Heart left ventricle (tissue), 16 donors: ENCODE measurements around the gene CLRN3. TPM values are rescaled to one million over a fixed set of nuclear protein-coding genes. Genes with fewer than 3 reads are reported as not detected.

Experiments
- ATAC-seq, 4 donors: fragments of 200-7000 bp; cut with Tn5 transposase; one replicate each; pipeline ENCODE4 v1.9.1; 2020 to 2022; ENCODE audit warnings: moderate library complexity in 4 of 4, mild to moderate bottlenecking in 3 of 4, moderate number of reproducible peaks in 1 of 4
- DNase-seq, 5 donors: peaks; one replicate each; pipeline ENCODE4 v3.0.0-alpha.2; 2020
- H3K27ac ChIP-seq, 12 donors: fragments of 200-600 bp; sonication (generic) in 4 of 12; one replicate each; pipeline versions ENCODE4 v1.5.0 to v1.8.0; 2016 to 2022; ENCODE audit warnings: mild to moderate bottlenecking in 2 of 12
- H3K27me3 ChIP-seq, 9 donors: fragments of 200-600 bp; sonication (generic) in 2 of 9; one replicate each; pipeline versions ENCODE4 v1.5.1 to v1.8.0; 2016 to 2022; ENCODE audit warnings: mild to moderate bottlenecking in 3 of 9
- H3K36me3 ChIP-seq, 9 donors: fragments of 200-600 bp; sonication (generic) in 2 of 9; one replicate each; pipeline versions ENCODE4 v1.5.0 to v1.8.0; 2018 to 2022; ENCODE audit warnings: mild to moderate bottlenecking in 2 of 9
- H3K4me1 ChIP-seq, 12 donors: fragments of 200-600 bp; sonication (generic) in 4 of 12; one replicate each; pipeline versions ENCODE4 v1.5.0 to v1.8.0; 2016 to 2022; ENCODE audit warnings: mild to moderate bottlenecking in 3 of 12
- H3K4me3 ChIP-seq, 12 donors: fragments of 200-600 bp; sonication (generic) in 4 of 12; one replicate each; pipeline versions ENCODE4 v1.5.0 to v1.8.0; 2017 to 2022; ENCODE audit warnings: mild to moderate bottlenecking in 9 of 12, moderate library complexity in 4 of 12
- H3K9me3 ChIP-seq, 12 donors: fragments of 200-600 bp; sonication (generic) in 4 of 12; one replicate each; pipeline versions ENCODE4 v1.5.0 to v1.8.0; 2016 to 2022; ENCODE audit warnings: mild to moderate bottlenecking in 1 of 12
- CTCF ChIP-seq, 12 donors: fragments of 200-600 bp; sonication (generic) in 4 of 12; IDR thresholded peaks; one replicate each; pipeline versions ENCODE4 v1.5.0 to v1.8.0; 2018 to 2022; ENCODE audit warnings: antibody characterized with exemption in 12 of 12, mild to moderate bottlenecking in 5 of 12
- POLR2A ChIP-seq, 2 donors: fragments of 450-650 bp; IDR thresholded peaks; one replicate each; pipeline ENCODE4 v1.6.1; 2017; ENCODE audit warnings: antibody characterized with exemption in 2 of 2, mild to moderate bottlenecking in 2 of 2, moderate library complexity in 2 of 2
- WGBS, 4 donors: extraction: QIAGEN DNeasy Blood & Tissue Kit in 2 of 4; methylation state at CpG; one replicate each; pipeline versions ENCODE4 v1.1.5 to v1.1.7; 2013 to 2018; 5-methylcytosine and 5-hydroxymethylcytosine counted together
- intact Hi-C, 10 donors: fragments of 100-400 bp; cut with DNase I; formaldehyde crosslinking; loops; one replicate each; pipeline versions ENCODE4 v1.11.1 to v1.14.2; 2022
- polyA plus RNA-seq, 2 donors: library from polyadenylated mRNA; stranded (reverse); fragments of 200-250 nt; gene quantifications; one replicate each; pipeline ENCODE4 v1.2.3, GENCODE V29; 2013
- total RNA-seq, 9 donors: library from RNA; depleted of rRNA in 2 of 9; stranded (reverse); fragments of >200 nt in 2 of 9; fragmentation: NEBNext Ultra II Directional in 3 of 9; extraction: Animal tissue kit (Norgen Biotek cat#: 25700) in 3 of 9; gene quantifications; one replicate each; pipeline versions ENCODE4 v1.1.0 to v1.2.4, GENCODE V29; 2016 to 2023
- donor health status: ischemic (EF 13 %, LVEDD 7.1; RV severe dilation, severe dysfunction).
- donor health status: healthy with polysubstance abuse.
- donor health status: DM: no; HTN: yes; CAD: no.
- donor health status: DM: no; HTN: no; CAD: no.
- donor health status: ischemic (EF 25% LVEDD 6.9; RV normal size, moderate dysfunction).
- donor health status: ischemic (EF 25% LVEDD 5.7; RV mildly dilated, moderate dysfunction).
- donor health status: healthy.
- donor health status: DM: yes; HTN: yes; CAD: no.
- donor health status: ischemic (EF 35%, LVEDD 5.7; RV mildly dilated, moderate dysfunction).
- donor health status: nonischemic (EF 11% LVEDD 7.7; RV severe dilation, severe dysfunction).
- donor health status: DM: yes; HTN: yes; CAD: no.
- donor health status: PGD.
- donor health status: ischemic (EF 29% LVEDD 5.4; RV normal size, mild dysfunction).
- donor health status: nonischemic (EF 23%, LVEDD 6.1; RV moderate dilation, normal function).

Gene CLRN3
- total and polyA plus RNA-seq, 11 donors, result 0.35 TPM; not detected in 10

GRCh38 chr10:127922206-127922605, 29.5 kb upstream of the CLRN3 start:
- 93 to 100% (median 96%) methylated on average over 1 to 9 of the region's 9 CpGs for WGBS, 4 donors
- no peak overlapping the region for H3K4me3 ChIP-seq
- H3K27ac ChIP-seq, result peak overlapping the region; percentile 55 to 95 (median 82)
- H3K36me3 ChIP-seq, result no peaks in the 10 kb centered on the region
- ATAC-seq, result no peak
- peak in 1 of 5 donors; percentile 60 for DNase-seq
- peaks cover 6 to 97% (median 74%) of the 10 kb centered on the region in 12 donors for H3K4me1 ChIP-seq
- H3K27me3 ChIP-seq, result no peaks in the 10 kb centered on the region
- no peaks in the 10 kb centered on the region for H3K9me3 ChIP-seq
- TF ChIP-seq POLR2A (IDR thresholded peaks at IDR 0.05) (no peak), CTCF (IDR thresholded peaks at IDR 0.05) (no peak)
- intact Hi-C loops, result loop anchor here in 3 of 10 donors (5.0 to 10.0 kb wide), 2 partner anchors 50 to 53 kb away; no protein-coding TSS in a partner anchor

DNA sequence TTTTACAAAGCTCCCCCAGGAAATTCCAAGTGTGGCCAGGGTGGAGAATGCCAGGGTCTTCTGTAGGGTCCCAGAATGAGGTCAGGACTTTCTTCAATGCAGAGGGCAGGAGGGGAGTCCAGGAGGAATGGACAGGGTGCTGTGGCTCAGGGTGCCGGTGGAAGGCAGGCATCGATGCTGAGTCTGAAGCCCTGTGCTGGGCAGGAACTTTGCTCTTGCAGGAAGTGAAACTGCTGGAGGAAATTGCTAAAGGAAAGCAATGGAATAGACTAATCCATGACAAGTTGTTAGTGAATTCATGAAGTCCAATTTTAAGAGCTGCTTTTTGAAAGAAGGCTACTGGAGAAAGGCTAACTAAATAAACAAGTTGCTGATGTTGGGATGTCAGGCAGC, 29.0 kb upstream of the CLRN3 start:
- DNase-seq, result peak in 1 of 5 donors; percentile 43
- TF ChIP-seq CTCF (IDR thresholded peaks at IDR 0.05) (no peak), POLR2A (IDR thresholded peaks at IDR 0.05) (no peak)
- H3K36me3 ChIP-seq, result no peaks in the 10 kb centered on the region
- H3K4me1 ChIP-seq, result peaks cover 6 to 95% (median 74%) of the 10 kb centered on the region in 12 donors
- intact Hi-C loops, result loop anchor here in 3 of 10 donors (5.0 to 10.0 kb wide), 2 partner anchors 51 to 53 kb away; no protein-coding TSS in a partner anchor
- WGBS, 4 donors, result 58 to 68% (median 62%) methylated on average over 2 of the region's 2 CpGs
- ATAC-seq, result no peak
- H3K27ac ChIP-seq, result peak overlapping the region; percentile 55 to 95 (median 82)
- H3K4me3 ChIP-seq, result no peak overlapping the region
- no peaks in the 10 kb centered on the region for H3K9me3 ChIP-seq
- H3K27me3 ChIP-seq, result no peaks in the 10 kb centered on the region

- H3K36me3 ChIP-seq, result no peaks in the 10 kb centered on the region
- H3K4me3 ChIP-seq, result no peak overlapping the region
- WGBS, 4 donors, result 77 to 84% (median 80%) methylated on average over 11 of the region's 11 CpGs
- no peaks in the 10 kb centered on the region for H3K9me3 ChIP-seq
- intact Hi-C loops, result loop anchor here in 3 of 10 donors (5.0 to 10.0 kb wide), 2 partner anchors 51 to 54 kb away; no protein-coding TSS in a partner anchor
- H3K27me3 ChIP-seq, result no peaks in the 10 kb centered on the region
- peaks cover 5 to 89% (median 72%) of the 10 kb centered on the region in 12 donors for H3K4me1 ChIP-seq
- ATAC-seq (no peak), DNase-seq (peak in 1 of 5 donors; percentile 46)
- H3K27ac ChIP-seq, result peak overlapping the region in 11 of 12 donors; percentile 55 to 95 (median 82)
- TF ChIP-seq CTCF (IDR thresholded peaks at IDR 0.05), result no peak
- TF ChIP-seq POLR2A (IDR thresholded peaks at IDR 0.05), result no peak
Measured at GRCh38 chr10:127921075-127921752, 28.5 kb upstream of the CLRN3 start.

GRCh38 chr10:127920306-127921074, 27.7 kb upstream of the CLRN3 start:
- no peak for TF ChIP-seq POLR2A (IDR thresholded peaks at IDR 0.05)
- TF ChIP-seq CTCF (IDR thresholded peaks at IDR 0.05), result no peak
- Histone ChIP-seq H3K9me3 (no peaks in the 10 kb centered on the region), H3K36me3 (no peaks in the 10 kb centered on the region), H3K27me3 (no peaks in the 10 kb centered on the region), H3K27ac (peak overlapping the region in 11 of 12 donors; percentile 29 to 95 (median 82)), H3K4me3 (no peak overlapping the region), H3K4me1 (peaks cover 0 to 82% (median 66%) of the 10 kb centered on the region in 12 donors)
- WGBS, 4 donors, result 78 to 93% (median 87%) methylated on average over 9 to 11 of the region's 11 CpGs
- DNase-seq (peak in 1 of 5 donors; percentile 36), ATAC-seq (no peak)
- intact Hi-C loops, result loop anchor here in 3 of 10 donors (5.0 to 10.0 kb wide), 2 partner anchors 52 to 54 kb away; no protein-coding TSS in a partner anchor
